ENCODE data around the gene TBC1D22A. TPM values are rescaled to one million over a fixed set of nuclear protein-coding genes. Genes with fewer than 3 reads are reported as not detected.

TBC1D22A gene
- polyA plus RNA-seq, 1 of the 3 experiments (the other 2 are of a cell fraction) = 16.5 TPM

DNA sequence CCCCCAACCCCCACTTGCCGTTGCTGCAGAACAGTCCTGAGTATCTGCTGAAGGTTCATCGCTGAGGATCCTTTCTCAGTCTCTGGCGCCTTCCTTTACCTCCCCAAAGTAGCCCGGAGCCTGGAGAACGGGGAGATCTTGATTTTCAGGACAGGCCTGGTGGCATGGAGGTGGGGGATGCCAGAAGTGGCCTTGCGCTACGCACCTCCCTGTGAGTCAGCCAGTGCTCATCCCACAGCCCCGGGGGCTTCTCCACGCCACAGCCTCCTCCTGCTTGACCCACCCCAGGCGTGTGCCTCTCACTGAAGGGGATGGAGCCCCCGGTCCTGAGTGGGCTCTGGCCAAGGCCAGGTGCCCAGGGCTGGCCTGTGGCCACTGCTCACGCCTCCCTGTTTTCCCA lies 339.6 kb downstream of the TBC1D22A start:
- Histone ChIP-seq H3K9ac (no peak overlapping the region), H3K36me3 (replicated peaks in 1 of 2; ENCODE audit: control insufficient read depth in 1 of 2, insufficient read depth in 2 of 2, low read length in 1 of 2) (no peaks in the 10 kb centered on the region), H3K27me3 (ENCODE audit: insufficient read depth) (no peaks in the 10 kb centered on the region), H3F3A (replicated peaks; ENCODE audit: insufficient read depth) (peaks cover 9% of the 10 kb centered on the region), H3K79me2 (ENCODE audit: insufficient read depth) (no peaks in the 10 kb centered on the region), H3K9me3 (no peaks in the 10 kb centered on the region), H3K27ac (ENCODE audit: low read depth in 2 of 2, low read length in 1 of 2) (no peak overlapping the region), H3K9me2 (no peaks in the 10 kb centered on the region), H3K4me2 (no peak overlapping the region), H3K4me1 (ENCODE audit: control insufficient read depth in 1 of 2, insufficient read depth in 2 of 2, low read depth in 1 of 2, low read length in 1 of 2) (peaks cover 0 to 17% of the 10 kb centered on the region in 2 experiments; a peak in 2 of 4 replicates), H3K4me3 (ENCODE audit: low read depth in 2 of 2, low read length in 1 of 2) (no peak overlapping the region), H4K20me1 (ENCODE audit: insufficient read depth) (no peaks in the 10 kb centered on the region), H2AFZ (ENCODE audit: low read depth) (no peak overlapping the region)
- no peak for TF ChIP-seq GABPA (IDR thresholded peaks at IDR 0.05; ENCODE audit: low read depth)
- no peak for TF ChIP-seq CHD2 (IDR thresholded peaks at IDR 0.05; ENCODE audit: low read length, partially characterized antibody)
- no peak for TF ChIP-seq ELF1 (IDR thresholded peaks at IDR 0.05)
- TF ChIP-seq RCOR1 (IDR thresholded peaks at IDR 0.05; ENCODE audit: low read length) = no peak
- ChIA-PET POLR2A (no interaction called here), CTCF (interaction anchor here (1.3 kb wide), 1 partner anchor 304 kb away, joined by 4 read pairs; no protein-coding TSS in a partner anchor)
- no peak for DNase-seq
- 97% methylated on average over 4 of the region's 12 CpGs for WGBS (ENCODE audit: low lambda C conversion rate)

DNA sequence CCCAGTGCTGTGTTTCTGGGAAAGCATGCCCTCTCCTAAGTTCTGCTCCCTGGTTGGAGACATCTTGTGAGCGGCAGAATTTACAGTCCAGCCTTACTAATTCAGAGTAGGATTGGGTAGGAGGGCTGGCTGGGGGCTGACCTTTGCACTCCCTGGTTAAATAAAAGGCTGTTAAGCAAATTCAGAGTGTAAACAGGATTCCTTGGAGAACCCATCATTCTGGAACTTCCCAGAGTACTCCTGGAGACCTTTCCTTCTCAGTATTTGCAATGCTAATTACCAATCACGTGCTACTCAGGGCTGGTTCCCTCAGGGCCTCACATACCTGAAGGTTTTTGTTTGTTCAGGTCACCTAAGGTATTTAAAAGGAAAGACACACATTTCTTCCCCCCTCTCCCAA lies 340.2 kb downstream of the TBC1D22A start:
- TF ChIP-seq, protein P1, sequence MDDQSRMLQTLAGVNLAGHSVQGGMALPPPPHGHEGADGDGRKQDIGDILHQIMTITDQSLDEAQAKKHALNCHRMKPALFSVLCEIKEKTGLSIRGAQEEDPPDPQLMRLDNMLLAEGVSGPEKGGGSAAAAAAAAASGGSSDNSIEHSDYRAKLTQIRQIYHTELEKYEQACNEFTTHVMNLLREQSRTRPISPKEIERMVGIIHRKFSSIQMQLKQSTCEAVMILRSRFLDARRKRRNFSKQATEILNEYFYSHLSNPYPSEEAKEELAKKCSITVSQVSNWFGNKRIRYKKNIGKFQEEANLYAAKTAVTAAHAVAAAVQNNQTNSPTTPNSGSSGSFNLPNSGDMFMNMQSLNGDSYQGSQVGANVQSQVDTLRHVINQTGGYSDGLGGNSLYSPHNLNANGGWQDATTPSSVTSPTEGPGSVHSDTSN (IDR thresholded peaks at IDR 0.05) = no peak
- H3F3A ChIP-seq (replicated peaks; ENCODE audit: insufficient read depth) = peaks cover 15% of the 10 kb centered on the region
- POLR2A ChIA-PET = no interaction called here

DNA sequence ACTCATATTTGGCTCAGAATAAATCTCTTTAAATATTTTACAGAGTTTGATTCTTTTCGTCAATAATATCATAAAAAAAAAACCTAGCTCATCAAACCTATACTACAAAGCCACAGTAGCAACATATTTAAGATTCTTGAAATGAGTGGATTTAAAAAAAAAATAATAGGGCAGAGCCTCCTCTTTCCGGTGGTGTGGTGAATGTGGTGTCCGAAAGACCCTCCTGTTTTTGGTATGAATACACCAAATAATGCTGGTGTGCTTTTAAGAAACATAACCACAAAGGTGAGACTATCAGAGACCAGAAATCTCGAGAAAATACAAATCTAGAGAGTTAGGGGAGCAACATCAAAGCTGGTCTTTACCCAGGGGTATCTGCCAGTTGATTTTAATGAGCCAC lies 342.6 kb downstream of the TBC1D22A start:
- Histone ChIP-seq H3K27me3 (ENCODE audit: insufficient read depth) (no peaks in the 10 kb centered on the region), H3K79me2 (ENCODE audit: insufficient read depth) (no peaks in the 10 kb centered on the region), H3K4me2 (no peak overlapping the region), H3K9ac (no peak overlapping the region), H3K9me2 (no peaks in the 10 kb centered on the region), H2AFZ (ENCODE audit: low read depth) (no peak overlapping the region), H3K36me3 (replicated peaks in 1 of 2; ENCODE audit: control insufficient read depth in 1 of 2, insufficient read depth in 2 of 2, low read length in 1 of 2) (no peaks in the 10 kb centered on the region), H3K27ac (ENCODE audit: low read depth in 2 of 2, low read length in 1 of 2) (no peak overlapping the region), H3F3A (replicated peaks; ENCODE audit: insufficient read depth) (peaks cover 24% of the 10 kb centered on the region), H3K4me1 (ENCODE audit: control insufficient read depth in 1 of 2, insufficient read depth in 2 of 2, low read depth in 1 of 2, low read length in 1 of 2) (peaks cover 0 to 7% of the 10 kb centered on the region in 2 experiments; a peak in 3 of 4 replicates), H3K4me3 (ENCODE audit: low read depth in 2 of 2, low read length in 1 of 2) (no peak overlapping the region), H3K9me3 (no peaks in the 10 kb centered on the region), H4K20me1 (ENCODE audit: insufficient read depth) (no peaks in the 10 kb centered on the region; the same call in 1 of the 2 replicates)
- DNase-seq = no peak
- TF ChIP-seq JUND (IDR thresholded peaks at IDR 0.05) (no peak), NRF1 (IDR thresholded peaks at IDR 0.05; ENCODE audit: low read depth, low read length) (no peak), NFIC (IDR thresholded peaks at IDR 0.05; ENCODE audit: borderline replicate concordance) (no peak), GABPA (IDR thresholded peaks at IDR 0.05; ENCODE audit: low read depth) (no peak), ELF1 (IDR thresholded peaks at IDR 0.05) (no peak), EZH2phosphoT487 (IDR thresholded peaks at IDR 0.05; ENCODE audit: borderline replicate concordance, low read depth) (no peak)
- TF ChIP-seq, protein P2, sequence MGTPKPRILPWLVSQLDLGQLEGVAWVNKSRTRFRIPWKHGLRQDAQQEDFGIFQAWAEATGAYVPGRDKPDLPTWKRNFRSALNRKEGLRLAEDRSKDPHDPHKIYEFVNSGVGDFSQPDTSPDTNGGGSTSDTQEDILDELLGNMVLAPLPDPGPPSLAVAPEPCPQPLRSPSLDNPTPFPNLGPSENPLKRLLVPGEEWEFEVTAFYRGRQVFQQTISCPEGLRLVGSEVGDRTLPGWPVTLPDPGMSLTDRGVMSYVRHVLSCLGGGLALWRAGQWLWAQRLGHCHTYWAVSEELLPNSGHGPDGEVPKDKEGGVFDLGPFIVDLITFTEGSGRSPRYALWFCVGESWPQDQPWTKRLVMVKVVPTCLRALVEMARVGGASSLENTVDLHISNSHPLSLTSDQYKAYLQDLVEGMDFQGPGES (IDR thresholded peaks at IDR 0.05; ENCODE audit: low read depth, low read length) = no peak
- WGBS (ENCODE audit: low lambda C conversion rate) = 83% methylated on average over 4 of the region's 4 CpGs
- ChIA-PET POLR2A (no interaction called here), CTCF (no interaction called here)

More for the DNA sequence above, 340.2 kb downstream of the TBC1D22A start:
- no peak overlapping the region for H3K27ac ChIP-seq (ENCODE audit: low read depth in 2 of 2, low read length in 1 of 2)
- H3K27me3 ChIP-seq (ENCODE audit: insufficient read depth) = no peaks in the 10 kb centered on the region
- peaks cover 0 to 17% of the 10 kb centered on the region in 2 experiments; a peak in 3 of 4 replicates for H3K4me1 ChIP-seq (ENCODE audit: control insufficient read depth in 1 of 2, insufficient read depth in 2 of 2, low read depth in 1 of 2, low read length in 1 of 2)
- no peaks in the 10 kb centered on the region for H3K9me3 ChIP-seq
- H3K79me2 ChIP-seq (ENCODE audit: insufficient read depth) = no peaks in the 10 kb centered on the region
- CTCF ChIA-PET = interaction anchor here (1.3 kb wide), 1 partner anchor 304 kb away, joined by 4 read pairs; no protein-coding TSS in a partner anchor
- no peak for DNase-seq
- no peak overlapping the region for H3K9ac ChIP-seq
- 88% methylated on average over 2 of the region's 2 CpGs for WGBS (ENCODE audit: low lambda C conversion rate)
- H4K20me1 ChIP-seq (ENCODE audit: insufficient read depth) = no peaks in the 10 kb centered on the region; the same call in 1 of the 2 replicates
- no peaks in the 10 kb centered on the region for H3K9me2 ChIP-seq
- H3K4me2 ChIP-seq = no peak overlapping the region
- no peaks in the 10 kb centered on the region for H3K36me3 ChIP-seq (replicated peaks in 1 of 2; ENCODE audit: control insufficient read depth in 1 of 2, insufficient read depth in 2 of 2, low read length in 1 of 2)
- H3K4me3 ChIP-seq (ENCODE audit: low read depth in 2 of 2, low read length in 1 of 2) = no peak overlapping the region
- no peak overlapping the region for H2AFZ ChIP-seq (ENCODE audit: low read depth)
